MCF 10A (cell line): ENCODE data around the gene COX7C. TPM values are rescaled to one million over a fixed set of nuclear protein-coding genes. Genes with fewer than 3 reads are reported as not detected.
"Not testable (repeated sequence)": the region's sequence is repeated elsewhere in the genome, so short reads cannot be mapped to it uniquely, and the experiment has no call there.

Source experiments
- BruUV-seq: library from RNA; stranded (reverse); fragments of 400-500 nt; replicated peaks from 2 replicates; lab custom pipeline; 2021; lab: Mats Ljungman, UMichigan
- CTCF ChIA-PET: fragments of 300-600 bp; sonication (Branson Sonifier 250); formaldehyde crosslinking; extraction: SDS; loops from one replicate; lab custom pipeline; 2021; ENCODE audit warnings: antibody characterized with exemption, inconsistent platforms; lab: Yijun Ruan, JAX
- POLR2A ChIA-PET: fragments of 300-600, 350-650 bp; sonication (Branson Sonifier 250); formaldehyde crosslinking; extraction: SDS; loops from one replicate; lab custom pipeline; 2020; ENCODE audit warnings: antibody characterized with exemption, inconsistent platforms; lab: Yijun Ruan, JAX
- DNase-seq: peaks from one replicate; pipeline ENCODE4 v3.0.0-alpha.2; 2018; ENCODE audit not compliant: unreplicated experiment
- H3K27ac Mint-ChIP-seq: one replicate; pipeline ENCODE4 v1.8.0; 2022; ENCODE audit warnings: mild to moderate bottlenecking, low read depth, mixed read lengths; ENCODE audit not compliant: unreplicated experiment
- H3K27me3 Mint-ChIP-seq: one replicate; pipeline ENCODE4 v1.8.0; 2022; ENCODE audit warnings: mixed read lengths; ENCODE audit not compliant: insufficient read depth, unreplicated experiment
- H3K36me3 Mint-ChIP-seq: one replicate; pipeline ENCODE4 v1.8.0; 2022; ENCODE audit warnings: mild to moderate bottlenecking, moderate library complexity, mixed read lengths; ENCODE audit not compliant: insufficient read depth, unreplicated experiment
- H3K4me1 Mint-ChIP-seq: one replicate; pipeline ENCODE4 v1.8.0; 2022; ENCODE audit warnings: mixed read lengths; ENCODE audit not compliant: insufficient read depth, unreplicated experiment
- H3K4me3 Mint-ChIP-seq: one replicate; pipeline ENCODE4 v1.8.0; 2022; ENCODE audit warnings: mild to moderate bottlenecking, moderate library complexity, mixed read lengths; ENCODE audit not compliant: unreplicated experiment
- H3K9me3 Mint-ChIP-seq: one replicate; pipeline ENCODE4 v1.8.0; 2022; ENCODE audit warnings: mixed read lengths; ENCODE audit not compliant: unreplicated experiment
- intact Hi-C: fragments of 100-400 bp; cut with micrococcal nuclease; formaldehyde crosslinking; loops from 2 replicates; pipeline ENCODE4 v1.14.1; 2022
- total RNA-seq: library from RNA; stranded (reverse); gene quantifications from 2 replicates; pipeline ENCODE4 v1.2.3, GENCODE V29; 2022
- TF ChIP-seq, protein P1 (sequence below): fragments of 200-600 bp; IDR thresholded peaks from one replicate; pipeline ENCODE4 v1.8.0; 2022; ENCODE audit warnings: antibody characterized with exemption, mild to moderate bottlenecking; ENCODE audit not compliant: unreplicated experiment

COX7C gene
- total RNA-seq, 1 experiment from 2014 or later, result 460 TPM

DNA sequence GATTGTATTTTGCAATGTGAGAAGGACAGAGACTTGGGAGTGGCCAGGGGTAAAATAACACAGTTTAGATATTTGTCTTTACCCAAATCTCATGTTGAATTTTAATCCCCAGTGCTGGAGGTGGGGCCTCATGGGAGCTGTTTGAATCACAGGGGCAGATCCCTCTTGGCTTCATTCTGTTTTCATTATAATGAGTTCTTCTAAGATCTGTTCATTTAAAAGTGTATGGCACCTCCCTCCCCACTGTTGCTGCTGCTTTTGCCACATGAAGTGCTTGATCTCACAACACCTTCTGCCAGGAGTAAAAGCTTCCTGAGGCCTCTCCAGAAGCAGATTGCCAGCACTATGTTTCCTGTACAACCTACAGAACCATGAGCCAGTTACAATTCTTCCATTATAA, 28.1 kb downstream of the COX7C start:
- Mint-ChIP-seq H3K4me3 (no peak overlapping the region), H3K27ac (no peak overlapping the region), H3K27me3 (peaks cover 77% of the 10 kb centered on the region), H3K4me1 (no peaks in the 10 kb centered on the region), H3K36me3 (no peaks in the 10 kb centered on the region), H3K9me3 (no peaks in the 10 kb centered on the region)
- TF ChIP-seq, protein P1, sequence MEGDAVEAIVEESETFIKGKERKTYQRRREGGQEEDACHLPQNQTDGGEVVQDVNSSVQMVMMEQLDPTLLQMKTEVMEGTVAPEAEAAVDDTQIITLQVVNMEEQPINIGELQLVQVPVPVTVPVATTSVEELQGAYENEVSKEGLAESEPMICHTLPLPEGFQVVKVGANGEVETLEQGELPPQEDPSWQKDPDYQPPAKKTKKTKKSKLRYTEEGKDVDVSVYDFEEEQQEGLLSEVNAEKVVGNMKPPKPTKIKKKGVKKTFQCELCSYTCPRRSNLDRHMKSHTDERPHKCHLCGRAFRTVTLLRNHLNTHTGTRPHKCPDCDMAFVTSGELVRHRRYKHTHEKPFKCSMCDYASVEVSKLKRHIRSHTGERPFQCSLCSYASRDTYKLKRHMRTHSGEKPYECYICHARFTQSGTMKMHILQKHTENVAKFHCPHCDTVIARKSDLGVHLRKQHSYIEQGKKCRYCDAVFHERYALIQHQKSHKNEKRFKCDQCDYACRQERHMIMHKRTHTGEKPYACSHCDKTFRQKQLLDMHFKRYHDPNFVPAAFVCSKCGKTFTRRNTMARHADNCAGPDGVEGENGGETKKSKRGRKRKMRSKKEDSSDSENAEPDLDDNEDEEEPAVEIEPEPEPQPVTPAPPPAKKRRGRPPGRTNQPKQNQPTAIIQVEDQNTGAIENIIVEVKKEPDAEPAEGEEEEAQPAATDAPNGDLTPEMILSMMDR, result no peak
- ChIA-PET POLR2A (no interaction called here), CTCF (no interaction called here)
- no peak for DNase-seq
- intact Hi-C loops, result no loop called here
- no TSS peak for BruUV-seq

DNA sequence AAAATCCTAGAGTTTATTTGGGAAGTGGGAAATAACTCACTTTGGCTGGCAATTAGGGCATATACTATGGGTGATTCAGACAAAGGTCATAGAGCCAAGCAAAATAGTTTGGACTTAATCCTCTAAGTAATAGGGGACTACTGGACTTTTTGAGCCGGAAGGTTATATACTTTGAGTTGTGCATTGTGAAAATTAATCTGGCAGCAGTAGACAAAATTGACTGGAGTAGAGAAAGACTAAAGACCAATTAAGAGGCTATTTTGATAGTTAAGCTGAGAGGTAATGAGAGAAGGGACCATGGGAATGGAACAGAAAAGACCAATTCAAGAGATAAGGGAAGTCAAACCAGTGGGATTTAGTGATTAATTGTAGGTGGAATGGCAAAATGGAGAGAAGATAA, 28.9 kb downstream of the COX7C start:
- no peaks in the 10 kb centered on the region for H3K4me1 Mint-ChIP-seq
- H3K9me3 Mint-ChIP-seq, result no peaks in the 10 kb centered on the region
- H3K4me3 Mint-ChIP-seq, result no peak overlapping the region
- H3K27ac Mint-ChIP-seq, result no peak overlapping the region
- peaks cover 77% of the 10 kb centered on the region for H3K27me3 Mint-ChIP-seq
- BruUV-seq, result no TSS peak
- no peak for DNase-seq
- ChIA-PET POLR2A (no interaction called here), CTCF (no interaction called here)
- TF ChIP-seq, protein P1, result no peak
- no peaks in the 10 kb centered on the region for H3K36me3 Mint-ChIP-seq
- intact Hi-C loops, result no loop called here

DNA sequence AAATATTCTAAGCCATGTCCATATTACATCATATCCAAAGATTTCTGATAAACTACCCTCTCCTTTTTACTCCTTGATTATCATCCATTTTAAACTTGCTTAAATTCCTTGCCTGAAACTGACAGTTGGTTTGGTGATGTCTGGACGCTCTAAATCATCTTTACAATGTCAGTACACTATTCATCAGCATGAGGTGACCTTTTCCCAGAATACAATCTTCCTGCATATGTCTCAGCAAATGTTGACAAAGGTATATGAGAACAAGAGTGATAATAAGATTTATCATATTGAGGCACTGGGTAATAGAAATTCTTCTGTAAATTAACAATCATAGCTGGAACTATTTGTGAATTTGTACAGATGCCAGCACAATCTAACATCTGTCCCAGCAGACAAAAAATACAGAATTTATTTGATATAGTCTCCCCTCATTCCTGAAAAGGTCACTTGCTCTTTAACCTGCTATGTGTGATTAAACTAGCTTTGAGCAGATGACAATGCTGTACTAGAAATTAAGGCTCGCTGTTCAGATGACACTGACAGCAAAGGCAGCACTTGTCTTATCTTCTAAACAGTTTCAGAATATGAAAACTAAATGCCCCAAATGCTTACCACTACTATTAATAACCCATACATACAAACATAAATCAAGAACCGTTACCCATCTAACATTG, 32.2 kb downstream of the COX7C start:
- intact Hi-C loops, result no loop called here
- ChIA-PET POLR2A (no interaction called here), CTCF (no interaction called here)
- Mint-ChIP-seq H3K36me3 (peaks cover 6% of the 10 kb centered on the region), H3K27me3 (peaks cover 79% of the 10 kb centered on the region), H3K9me3 (no peaks in the 10 kb centered on the region), H3K27ac (no peak overlapping the region), H3K4me3 (no peak overlapping the region), H3K4me1 (no peaks in the 10 kb centered on the region)
- no peak for DNase-seq
- TF ChIP-seq, protein P1, result no peak
- no TSS peak for BruUV-seq

DNA sequence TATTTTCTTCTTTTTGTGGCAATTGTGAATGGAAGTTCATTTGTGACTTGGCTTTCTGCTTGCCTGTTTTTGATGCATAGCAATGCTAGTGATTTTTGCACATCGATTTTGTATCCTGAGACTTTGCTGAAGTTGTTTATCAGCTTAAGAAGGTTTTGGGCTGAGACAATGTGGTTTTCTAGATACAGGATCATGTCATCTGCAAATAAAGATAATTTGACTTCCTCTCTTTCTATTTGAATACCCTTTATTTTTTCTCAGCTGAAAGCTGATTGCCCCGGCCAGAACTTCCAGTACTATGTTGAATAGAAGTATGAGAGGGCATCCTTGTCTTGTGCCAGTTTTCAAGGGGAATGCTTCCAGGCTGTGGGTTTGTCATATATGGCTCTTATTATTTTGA, 43.0 kb downstream of the COX7C start:
- H3K4me1 Mint-ChIP-seq, H3K27ac Mint-ChIP-seq, DNase-seq, POLR2A ChIA-PET, H3K36me3 Mint-ChIP-seq, intact Hi-C loops, H3K4me3 Mint-ChIP-seq, BruUV-seq: not testable (repeated sequence)
- peaks cover 12% of the 10 kb centered on the region for H3K9me3 Mint-ChIP-seq
- peaks cover 69% of the 10 kb centered on the region for H3K27me3 Mint-ChIP-seq
- CTCF ChIA-PET, result interaction anchor here (0.6 kb wide), 1 partner anchor 40 kb away, joined by 3 read pairs; no protein-coding TSS in a partner anchor
